Stimulated activated naive CD4-positive, alpha-beta T cell treated with Interleukin-2 at 50 U/mL for 16 hours (primary cell): ENCODE measurements around the gene PACRG.

ENCODE experiments used
- DNase-seq: peaks from one replicate; lab custom pipeline; 2025; lab: John Stamatoyannopoulos, UW

The PACRG gene

DNA sequence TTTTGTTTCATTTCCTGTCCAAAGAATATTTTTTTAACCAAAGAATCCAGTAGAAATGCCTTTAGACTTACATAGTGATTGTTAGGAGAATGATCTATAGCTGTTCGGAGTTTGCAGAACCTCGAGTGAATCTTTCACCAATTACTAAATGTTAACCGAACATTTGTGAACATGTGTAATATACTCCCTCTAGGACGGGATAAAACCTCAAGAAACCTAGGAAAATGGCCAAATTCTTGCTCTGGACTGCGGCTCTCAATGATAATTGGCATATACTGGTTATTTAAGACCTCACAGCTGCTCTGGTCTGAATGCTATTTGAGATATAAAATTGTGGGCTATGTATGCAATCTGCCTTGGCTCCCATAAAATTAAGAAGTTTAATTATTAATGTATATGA is 137.1 kb downstream of the PACRG start:
- no peak for DNase-seq

DNA sequence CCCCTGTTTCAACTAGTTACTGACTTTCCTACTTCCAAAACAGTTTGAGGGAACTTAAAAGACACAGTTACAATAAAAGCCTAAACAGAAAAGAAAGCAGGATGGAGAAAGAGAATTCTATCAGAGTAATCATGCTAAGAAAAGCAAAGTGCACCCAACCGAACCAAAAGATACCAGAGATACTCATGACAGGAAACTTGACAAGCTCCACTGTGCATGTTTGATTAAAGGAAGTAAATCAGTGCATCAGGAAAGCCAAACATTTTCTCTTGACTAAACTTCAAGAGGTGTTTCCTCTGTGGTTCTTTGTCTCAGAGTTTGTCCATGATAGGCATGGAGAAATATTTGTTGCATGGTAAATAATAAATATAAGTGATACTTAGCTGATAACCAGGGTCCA is 138.9 kb downstream of the PACRG start:
- no peak for DNase-seq

DNA sequence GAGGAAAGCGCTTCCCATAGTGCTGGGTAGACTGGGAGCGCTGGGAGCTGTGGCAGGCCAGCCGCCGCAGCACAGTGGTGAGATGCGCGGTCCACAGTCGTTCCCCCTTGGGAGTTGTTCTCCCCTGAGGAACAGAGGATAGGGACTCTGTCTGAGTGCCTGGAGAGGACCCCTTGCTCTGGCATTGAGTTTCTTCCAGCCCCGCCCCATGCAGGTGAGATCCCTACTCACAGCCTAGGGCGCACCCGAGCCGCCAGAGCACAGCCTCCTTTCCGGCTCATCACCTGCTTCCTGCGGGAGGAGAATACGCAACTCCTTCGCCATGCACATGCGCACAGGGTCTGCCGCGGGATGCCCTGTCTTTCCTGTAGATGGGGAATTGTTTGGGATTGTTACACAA is 140.6 kb downstream of the PACRG start:
- DNase-seq: no peak

DNA sequence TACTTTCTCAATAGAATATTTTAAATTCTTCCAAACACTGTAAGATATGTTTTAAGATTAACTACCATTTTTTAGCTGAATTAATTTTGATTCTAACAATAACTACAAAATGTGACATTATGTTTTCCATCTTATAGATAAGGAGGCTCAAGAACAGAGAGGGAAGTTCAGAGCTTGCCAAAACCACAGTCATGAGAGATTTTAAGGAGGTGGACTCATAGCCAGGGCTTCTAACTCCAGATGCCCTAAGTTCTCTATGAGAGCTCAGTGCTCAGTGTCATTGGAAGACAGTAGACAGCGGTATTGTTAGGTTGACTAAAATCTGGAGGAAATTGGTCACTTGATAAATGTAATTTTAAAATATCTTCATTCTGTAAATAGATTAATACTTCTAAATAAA is 144.2 kb downstream of the PACRG start:
- no peak for DNase-seq

DNA sequence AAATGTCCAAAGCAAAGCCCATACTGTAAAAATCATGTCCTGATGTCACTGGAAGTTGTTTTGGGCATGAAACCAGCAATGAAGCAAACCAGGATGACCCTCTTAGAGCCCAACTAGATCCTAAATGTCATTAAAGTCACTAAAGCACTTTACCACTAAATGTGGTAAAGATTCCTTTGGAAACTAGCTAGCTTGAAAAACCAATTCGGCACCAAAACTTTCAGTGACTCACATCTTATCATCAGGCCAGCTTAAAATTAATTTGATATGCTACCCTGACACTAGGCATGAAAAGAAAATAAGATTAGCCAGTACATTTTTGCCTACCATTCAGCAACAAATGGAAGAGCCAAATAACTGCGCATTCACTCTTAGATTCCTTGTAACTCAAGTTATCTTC is 145.8 kb downstream of the PACRG start:
- no peak for DNase-seq

DNA sequence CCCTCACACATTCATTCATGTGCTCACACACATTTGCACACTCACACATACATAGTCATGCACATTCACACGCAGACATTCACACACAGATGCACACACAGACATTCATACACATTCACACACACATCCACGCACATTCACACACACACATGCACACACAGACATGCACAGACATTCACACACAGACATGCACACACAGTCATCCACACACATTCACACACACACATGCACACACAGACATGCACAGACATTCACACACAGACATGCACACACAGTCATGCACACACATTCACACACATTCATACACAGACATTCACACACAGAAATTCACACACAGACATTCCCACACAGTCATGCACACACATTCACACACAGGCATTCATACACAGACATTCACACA is 147.3 kb downstream of the PACRG start:
- no peak for DNase-seq

DNA sequence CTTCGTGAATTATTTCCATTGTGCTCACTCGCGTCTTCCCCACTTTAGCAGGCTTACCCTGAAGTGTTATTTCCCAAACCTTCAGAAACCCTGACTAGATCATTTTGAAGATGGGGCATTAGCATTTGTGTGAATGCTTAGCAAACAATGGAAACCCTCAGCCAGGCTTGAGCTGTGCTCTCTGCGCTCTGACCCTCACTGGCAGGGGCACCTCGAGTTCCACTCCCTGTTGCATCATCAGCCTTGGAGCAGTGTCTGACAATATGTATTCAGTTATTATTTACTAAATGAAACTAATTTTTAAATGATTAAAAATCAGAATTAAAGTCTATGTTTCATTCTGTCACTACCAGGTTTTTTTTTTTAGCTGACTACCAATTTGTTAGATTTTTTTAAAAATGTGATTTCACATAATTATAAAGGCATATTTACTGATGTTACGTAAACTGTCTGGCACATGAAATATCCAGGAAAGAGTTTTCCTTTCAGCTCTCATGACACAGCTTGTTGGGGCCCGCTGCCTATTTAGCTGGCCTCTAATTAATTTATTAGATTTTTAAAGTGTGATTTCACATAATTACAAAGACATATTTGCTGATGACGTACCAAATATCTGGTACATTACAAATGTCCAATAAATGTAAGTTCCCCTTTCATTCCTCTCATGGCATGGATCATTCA is 155.2 kb downstream of the PACRG start:
- no peak for DNase-seq

DNA sequence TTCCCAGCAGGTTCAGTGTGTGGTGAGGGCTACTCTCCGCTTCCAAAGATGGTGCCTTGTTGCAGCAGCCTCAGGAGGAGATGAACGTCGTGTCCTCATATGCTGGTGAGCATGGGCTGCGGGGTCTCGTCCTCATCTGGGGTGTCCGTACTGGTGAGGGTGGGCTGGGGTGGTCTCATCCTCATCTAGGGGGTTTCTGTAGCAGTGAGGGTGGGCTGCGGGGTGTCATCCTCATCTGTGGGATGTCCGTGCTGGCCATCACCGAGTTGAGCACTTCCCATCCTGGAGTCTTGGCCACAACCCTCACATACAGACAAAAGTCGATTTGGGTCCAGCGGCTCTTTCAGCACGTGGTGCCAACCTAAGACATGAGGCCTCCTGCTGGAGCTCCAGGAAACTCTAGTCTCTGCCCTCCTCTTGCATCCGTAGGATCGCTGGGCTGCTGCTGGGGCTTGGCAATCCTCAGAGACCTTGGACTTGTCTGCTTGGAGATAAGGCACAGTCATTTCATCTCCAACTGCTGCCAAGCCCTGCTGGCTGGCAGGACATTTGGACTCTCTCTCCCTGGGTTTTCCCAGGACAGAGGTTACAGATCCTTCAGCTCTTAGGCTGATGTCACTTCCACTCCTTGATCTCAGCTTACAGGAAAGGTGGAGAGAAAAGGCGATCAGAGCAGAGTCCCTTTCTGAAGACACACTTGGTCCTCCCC is 160.4 kb downstream of the PACRG start:
- no peak for DNase-seq

DNA sequence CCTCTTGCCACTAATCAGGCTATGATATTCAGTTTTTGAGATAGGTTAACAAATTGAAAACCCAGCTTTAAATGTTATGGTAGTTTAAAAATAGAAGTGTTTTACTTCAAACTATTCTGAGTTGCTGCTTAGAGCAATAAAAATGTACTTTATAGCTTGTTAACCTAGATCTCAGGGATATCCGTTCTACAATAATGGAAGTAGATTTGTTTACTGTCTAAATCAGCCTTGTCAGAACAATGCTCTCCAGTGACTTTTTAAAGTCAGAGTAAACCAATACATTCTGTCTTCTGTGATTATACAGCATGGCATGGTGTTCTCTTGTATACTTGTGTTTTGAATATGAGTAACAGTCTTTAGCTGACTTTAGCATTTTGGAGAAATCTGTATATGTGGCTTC is 161.5 kb downstream of the PACRG start:
- no peak for DNase-seq

DNA sequence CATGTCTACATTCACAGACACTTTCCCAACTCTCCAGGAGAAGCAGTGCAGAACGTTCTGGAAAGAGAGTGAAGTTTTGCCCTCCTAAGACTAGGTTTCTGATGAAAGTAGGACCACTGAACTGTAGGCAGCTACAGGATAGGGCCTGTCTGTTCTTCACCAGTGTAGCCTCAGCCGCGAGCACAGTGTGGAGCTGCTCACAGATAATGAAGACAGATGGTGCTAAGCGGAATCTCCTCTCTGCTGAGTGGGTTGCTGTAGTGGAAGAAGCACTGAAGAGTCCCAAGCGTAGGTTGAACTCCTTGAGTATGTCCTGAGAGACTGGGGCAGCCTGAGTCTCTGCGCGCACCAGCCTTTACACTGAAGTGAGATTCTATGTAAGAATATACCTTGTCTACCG is 170.2 kb downstream of the PACRG start:
- DNase-seq: no peak

DNA sequence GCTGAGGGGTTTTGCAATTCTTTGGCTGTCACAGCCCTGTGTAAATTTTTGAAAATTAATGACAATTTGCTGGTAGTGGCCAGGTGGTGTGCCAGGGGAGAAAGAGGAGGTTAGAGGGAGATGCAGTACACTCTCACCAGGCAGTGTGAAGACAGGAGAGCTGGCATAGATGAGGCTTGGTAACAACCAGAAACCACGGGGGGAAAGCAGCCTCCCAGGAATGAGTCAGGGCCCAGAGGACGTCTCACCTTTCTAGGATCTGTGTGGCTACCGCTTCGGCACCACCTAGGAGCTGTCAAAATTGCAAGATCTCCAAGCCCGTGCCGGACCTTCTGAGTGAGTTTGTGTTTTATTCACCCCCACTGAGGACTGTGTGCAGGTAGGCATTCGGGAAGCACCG is 171.4 kb downstream of the PACRG start:
- DNase-seq: no peak

DNA sequence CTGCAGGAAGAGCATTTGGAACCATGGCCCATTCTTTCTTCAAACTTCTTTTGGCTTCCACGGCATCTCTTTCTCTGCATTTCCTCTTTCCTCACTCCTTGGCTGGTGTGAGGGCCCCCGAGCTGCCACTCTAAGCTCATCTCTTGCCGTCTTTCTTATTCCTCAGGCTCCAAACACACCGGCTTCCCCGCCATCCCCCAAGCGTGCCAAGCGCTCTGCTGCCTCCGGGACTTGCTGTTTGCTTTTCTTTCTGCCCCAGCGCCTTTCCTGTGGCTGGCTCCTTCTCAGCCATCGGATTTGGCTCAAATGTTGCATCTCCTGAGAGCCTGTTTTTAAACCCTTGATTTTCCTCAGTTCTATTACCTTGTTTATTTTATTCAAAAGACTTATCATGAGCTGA is 172.7 kb downstream of the PACRG start:
- no peak for DNase-seq

DNA sequence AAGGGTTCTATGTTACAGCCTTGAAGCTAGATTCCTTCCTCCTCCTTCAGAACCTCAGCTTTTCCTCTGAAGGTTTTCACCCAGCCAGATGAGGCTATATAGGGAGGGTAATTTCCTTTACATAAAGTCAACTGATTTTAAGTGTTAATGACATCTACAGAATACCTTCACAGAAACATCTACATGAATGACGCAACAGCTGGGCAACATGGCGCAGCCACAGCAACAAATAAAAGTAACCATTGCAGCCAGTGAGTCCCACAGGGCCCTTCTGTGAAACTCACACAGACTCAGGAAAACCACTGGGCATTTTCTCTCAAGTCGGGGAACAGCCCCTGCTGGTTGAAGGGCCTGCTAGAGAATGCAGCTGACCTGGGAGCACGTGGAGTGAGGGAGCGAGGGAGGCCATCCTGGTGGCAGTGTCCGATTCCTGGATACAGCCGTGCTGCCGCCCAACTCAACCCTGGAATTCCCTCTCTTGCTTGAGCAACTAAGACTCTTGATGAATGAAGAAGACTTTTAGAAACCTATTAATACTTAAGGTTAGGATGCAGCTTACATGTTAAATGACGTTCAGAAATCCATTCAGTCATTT is 176.4 kb downstream of the PACRG start:
- no peak for DNase-seq

DNA sequence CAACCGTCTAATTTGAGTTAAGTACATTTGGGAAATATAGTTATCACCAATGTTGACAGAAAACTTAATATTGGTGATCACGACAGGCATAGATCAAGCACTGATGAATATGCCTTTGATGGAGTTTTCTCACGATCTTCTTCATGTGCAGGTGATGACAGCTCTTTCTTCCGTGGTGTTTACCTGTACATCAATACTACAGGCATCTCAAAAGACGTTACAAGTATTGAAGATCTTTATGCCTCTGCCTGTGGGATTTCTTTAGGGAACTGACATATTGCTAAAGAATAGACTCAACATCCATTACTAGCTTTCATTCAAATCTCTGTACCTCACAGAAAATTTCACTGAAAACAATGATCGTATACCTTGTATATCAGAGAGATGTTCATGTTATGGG is 178.7 kb downstream of the PACRG start:
- no peak for DNase-seq

DNA sequence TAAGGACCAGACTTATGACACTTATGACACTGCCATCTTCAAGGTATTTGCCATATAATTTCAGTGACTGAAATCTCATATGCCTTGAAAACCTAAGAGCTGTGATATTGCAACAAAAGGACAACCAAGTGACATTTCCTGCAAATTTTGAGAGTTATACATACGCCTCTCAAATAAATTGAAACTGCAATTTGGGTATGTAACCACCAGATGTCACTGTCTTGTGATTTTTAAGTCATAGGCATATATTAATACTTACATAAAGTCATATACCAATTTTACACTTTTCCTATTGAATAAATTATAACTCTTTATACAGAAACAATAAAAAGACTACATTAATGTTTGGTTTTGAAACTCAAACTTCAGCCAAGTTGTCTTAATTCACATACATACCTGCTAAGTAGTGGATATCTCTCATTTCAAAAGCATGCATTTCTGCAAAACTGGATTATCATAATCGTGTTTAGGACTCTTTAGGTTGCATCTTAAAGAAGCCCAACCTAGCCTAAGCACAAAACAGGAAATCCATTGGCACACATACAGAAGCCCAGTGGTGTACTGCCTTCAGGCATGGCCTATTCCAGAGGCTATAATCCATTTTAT is 180.2 kb downstream of the PACRG start:
- DNase-seq: no peak

DNA sequence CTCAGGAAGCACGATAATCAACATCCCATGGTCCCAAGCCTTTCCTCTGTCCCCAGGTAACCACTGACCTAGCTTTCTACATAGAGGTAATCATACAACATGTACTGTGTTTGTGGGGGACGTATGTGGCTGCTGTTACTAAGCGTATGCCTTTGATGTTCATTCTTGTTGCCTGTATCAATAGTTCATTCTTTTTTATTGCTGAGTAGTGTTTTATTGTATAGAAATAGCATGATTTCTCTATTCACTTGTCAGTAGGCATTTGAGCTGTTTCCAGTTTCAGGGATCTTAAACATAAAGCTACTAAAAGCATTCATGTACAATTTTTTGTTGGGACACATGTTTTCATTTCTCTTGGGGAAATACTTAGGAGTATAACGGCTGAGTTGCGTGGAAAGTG is 185.4 kb downstream of the PACRG start:
- DNase-seq: no peak

DNA sequence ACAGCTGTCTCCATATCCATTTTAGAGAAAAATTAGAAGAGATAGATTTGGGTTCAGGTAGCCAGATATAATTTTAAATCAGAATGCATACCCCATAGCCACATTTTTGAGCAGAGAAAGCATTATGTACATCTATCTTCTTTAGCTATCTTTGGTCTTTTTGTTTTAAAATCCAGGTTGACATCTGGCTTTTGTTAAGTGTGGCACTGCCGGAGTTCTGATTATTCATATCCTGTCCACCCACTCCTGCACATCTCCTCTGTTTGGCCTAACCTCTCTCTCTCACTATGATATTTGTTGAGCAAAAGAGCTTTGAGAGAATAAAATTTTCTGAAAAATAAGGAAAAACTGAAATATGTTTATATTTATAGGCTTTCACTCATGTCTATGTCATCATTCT is 189.7 kb downstream of the PACRG start:
- no peak for DNase-seq

DNA sequence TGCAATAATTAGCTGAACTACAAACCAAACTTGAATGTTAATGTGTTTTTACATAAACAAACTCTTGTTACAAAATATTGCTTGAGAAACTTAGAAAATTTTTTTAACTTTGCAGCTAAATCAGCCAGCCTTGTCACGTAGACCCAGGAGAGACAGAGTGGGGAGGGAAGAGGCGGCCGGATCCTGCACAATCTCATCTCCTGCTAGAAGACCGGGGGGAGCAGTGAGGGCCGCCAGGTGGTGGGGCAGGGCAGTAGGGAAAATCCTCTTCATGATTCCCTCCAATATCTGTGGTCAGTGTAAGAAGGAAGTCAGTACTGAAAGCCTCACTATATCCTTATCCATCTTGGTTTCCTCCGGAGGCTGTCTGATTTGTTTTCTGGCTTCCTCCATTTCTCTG is 193.3 kb downstream of the PACRG start:
- no peak for DNase-seq

DNA sequence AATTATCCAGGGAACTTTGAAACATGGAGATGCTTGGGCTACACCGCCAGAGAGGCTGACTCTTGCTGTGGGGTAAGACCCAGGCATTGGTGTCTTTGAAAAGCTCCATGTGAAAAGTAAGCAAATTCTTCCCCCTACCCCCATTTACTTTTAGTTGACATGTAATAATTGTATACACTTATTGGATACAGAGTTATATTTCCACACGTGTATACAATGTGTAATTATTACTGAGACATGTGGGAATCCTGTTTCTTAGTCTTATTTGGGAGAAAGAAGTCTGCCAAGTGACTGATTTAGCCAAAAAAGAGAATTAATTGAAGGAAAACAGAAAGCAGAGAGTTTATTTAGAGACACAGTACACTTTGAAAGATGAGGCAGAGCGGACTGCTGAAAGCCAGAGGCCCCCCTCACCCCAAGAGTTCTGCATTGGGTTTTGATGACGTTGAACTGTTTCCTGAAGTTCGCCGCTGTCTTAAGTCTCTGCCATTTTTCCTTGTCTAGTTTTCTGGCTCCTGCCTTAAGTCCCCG is 193.8 kb downstream of the PACRG start:
- DNase-seq: no peak

DNA sequence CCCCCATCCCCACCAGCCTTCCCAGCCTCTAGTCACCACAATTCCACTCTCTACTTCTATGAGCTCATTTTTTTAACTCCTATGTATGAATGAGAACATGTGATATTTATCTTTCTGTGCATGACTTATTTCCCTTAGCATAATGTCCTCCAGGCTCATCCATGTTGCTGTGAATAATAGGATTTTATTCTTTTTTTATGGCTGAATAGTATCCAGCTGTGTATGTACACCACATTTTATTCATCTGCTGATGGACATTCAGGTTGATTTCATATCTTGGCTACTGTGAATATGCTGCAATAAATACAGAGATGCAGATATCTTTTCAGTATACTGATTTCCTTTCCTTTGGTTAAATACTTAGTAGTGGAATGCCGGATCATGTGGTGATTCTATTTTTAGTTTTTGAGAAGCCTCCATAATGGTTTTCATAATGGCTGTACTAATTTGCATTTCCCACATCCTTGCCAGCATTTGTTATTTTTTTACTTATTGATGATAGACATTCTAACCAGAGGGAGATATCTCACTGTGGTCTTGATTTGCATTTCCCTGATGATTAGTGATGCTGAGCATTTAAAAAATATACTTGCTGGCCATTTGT is 194.9 kb downstream of the PACRG start:
- no peak for DNase-seq

DNA sequence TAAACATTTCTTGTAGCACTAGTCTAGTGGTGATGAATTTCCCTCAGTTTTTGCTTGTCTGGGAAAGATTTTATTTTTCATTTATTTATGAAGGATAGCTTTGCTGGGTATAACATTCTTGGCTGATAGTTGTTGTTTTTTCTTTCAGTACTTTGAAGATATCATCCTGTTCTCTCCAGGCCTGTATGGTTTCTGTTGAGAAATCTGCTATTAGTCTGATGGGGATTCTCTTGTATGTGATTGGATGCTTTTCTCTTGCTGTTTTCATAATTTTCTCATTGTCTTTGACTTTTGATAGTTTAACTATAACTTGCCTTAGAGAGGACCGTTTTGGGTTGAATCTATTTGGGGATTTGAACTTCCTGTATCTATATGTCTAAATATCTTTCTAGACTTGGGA is 207.1 kb downstream of the PACRG start:
- no peak for DNase-seq

DNA sequence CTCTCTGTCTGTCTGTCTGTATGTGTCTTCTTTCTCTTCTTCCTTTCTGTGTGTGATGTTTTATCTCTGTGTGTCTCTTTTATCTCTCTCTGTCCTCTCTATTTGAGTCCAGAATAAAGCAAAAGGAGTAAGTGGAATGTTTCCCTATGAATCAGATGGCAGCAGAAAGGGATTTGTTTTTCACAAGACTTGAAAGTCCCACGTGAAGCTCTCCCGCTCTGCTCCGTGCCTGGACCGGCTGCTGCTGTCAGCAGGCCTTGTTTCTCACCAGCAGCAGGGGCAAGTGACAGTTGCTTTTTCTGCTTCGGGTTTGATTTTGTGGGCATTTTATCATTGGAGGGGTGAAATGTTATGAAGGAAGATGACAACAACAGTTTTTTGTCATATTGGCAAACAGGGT is 212.7 kb downstream of the PACRG start:
- no peak for DNase-seq

DNA sequence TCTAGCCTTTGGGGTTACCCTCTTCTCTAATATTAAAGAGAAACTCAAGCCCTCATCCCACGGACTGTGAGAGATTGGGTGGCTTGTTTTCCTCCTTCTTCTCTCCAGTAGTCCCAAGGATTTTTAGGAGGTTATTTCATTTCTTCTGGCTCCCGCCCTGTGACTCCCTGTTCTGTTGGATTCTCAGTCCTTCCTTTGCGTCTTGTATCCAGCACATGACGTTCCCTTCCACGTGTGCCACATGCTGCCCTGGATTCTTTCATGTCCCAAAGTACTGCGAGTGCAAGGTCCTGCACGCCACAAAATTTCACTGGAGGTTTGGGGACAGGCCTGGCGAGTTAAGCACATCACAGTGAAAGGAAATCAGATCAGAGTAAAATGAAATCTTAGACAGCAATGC is 213.4 kb downstream of the PACRG start:
- DNase-seq: no peak
